H1 (cell line): ENCODE data around the gene SYT17. TPM values are rescaled to one million over a fixed set of nuclear protein-coding genes. Genes with fewer than 3 reads are reported as not detected.

Experiments
- CTCF ChIA-PET: fragments of 300-600 bp; sonication (Branson Sonifier 250); formaldehyde crosslinking; loops from one replicate; lab custom pipeline; 2021; ENCODE audit not compliant: partially characterized antibody; lab: Charles Lee
- POLR2A ChIA-PET: fragments of 300-600 bp; sonication (Branson Sonifier 250); formaldehyde crosslinking; loops from one replicate; lab custom pipeline; 2021; ENCODE audit warnings: inconsistent platforms; ENCODE audit not compliant: partially characterized antibody; lab: Charles Lee
- DNase-seq, 2 experiments: peaks; one replicate each; pipeline versions ENCODE4 v3.0.0 to v3.0.0-alpha.2; 2010 to 2022; ENCODE audit warnings: low spot score in 2 of 2, low read depth in 1 of 2, mixed read lengths in 1 of 2
- FAIRE-seq: peaks from 2 replicates; lab custom pipeline; 2011; peaks lifted over from hg19 to GRCh38; lab: Jason Lieb, UNC
- H2AFZ ChIP-seq: 2 replicates; pipeline ENCODE4 v1.8.1; 2012; ENCODE audit warnings: low read length, inconsistent platforms
- H2AK5ac ChIP-seq: 2 replicates; pipeline ENCODE4 v1.6.1; 2013; ENCODE audit warnings: low read depth, low read length
- H2BK120ac ChIP-seq: replicated peaks from 2 replicates; pipeline ENCODE3; 2013; ENCODE audit warnings: low read depth, low read length, inconsistent platforms
- H2BK12ac ChIP-seq: 2 replicates; pipeline ENCODE4 v1.6.1; 2013; ENCODE audit warnings: low read depth, low read length
- H2BK15ac ChIP-seq: 2 replicates; pipeline ENCODE4 v1.6.1; 2013; ENCODE audit warnings: low read length
- H2BK20ac ChIP-seq: 2 replicates; pipeline ENCODE4 v1.6.1; 2013; ENCODE audit warnings: low read length
- H2BK5ac ChIP-seq: 2 replicates; pipeline ENCODE4 v1.6.1; 2013; ENCODE audit warnings: low read depth, low read length
- H3K14ac ChIP-seq: 2 replicates; pipeline ENCODE4 v1.6.1; 2013; ENCODE audit warnings: inconsistent platforms; ENCODE audit not compliant: insufficient read length
- H3K18ac ChIP-seq: 2 replicates; pipeline ENCODE4 v1.6.1; 2013; ENCODE audit warnings: low read length; ENCODE audit errors: extremely low read depth
- H3K23ac ChIP-seq: 2 replicates; pipeline ENCODE4 v1.6.1; 2013; ENCODE audit warnings: inconsistent platforms; ENCODE audit not compliant: insufficient read length
- H3K23me2 ChIP-seq: 2 replicates; pipeline ENCODE4 v1.6.1; 2013; ENCODE audit warnings: low read depth, low read length
- H3K27ac ChIP-seq: 2 replicates; pipeline ENCODE4 v1.6.1; 2011; ENCODE audit warnings: low read depth, low read length, inconsistent platforms
- H3K27me3 ChIP-seq, 4 experiments: replicated peaks in 1 of 4; 1 replicate in 1 of 4; 2 replicates in 3 of 4; pipeline versions ENCODE4 v1.6.1 to v1.8.1; 2011 to 2013; ENCODE audit warnings: low read length in 3 of 4, mild to moderate bottlenecking in 3 of 4, inconsistent platforms in 2 of 4, mixed read lengths in 2 of 4, moderate library complexity in 1 of 4; ENCODE audit not compliant: control insufficient read depth in 3 of 4, insufficient read depth in 3 of 4; ENCODE audit errors: extremely low read depth in 1 of 4
- H3K36me3 ChIP-seq, 4 experiments: 2 replicates each; pipeline versions ENCODE4 v1.6.1 to v1.8.1; 2011 to 2013; ENCODE audit warnings: mild to moderate bottlenecking in 4 of 4, low read length in 3 of 4, moderate library complexity in 2 of 4, control low read depth in 1 of 4, inconsistent platforms in 1 of 4; ENCODE audit not compliant: insufficient read depth in 4 of 4, control insufficient read depth in 2 of 4
- H3K4ac ChIP-seq: replicated peaks from 2 replicates; pipeline ENCODE3; 2013; ENCODE audit warnings: low read length, low read depth, mixed read lengths, inconsistent platforms; ENCODE audit not compliant: insufficient read length
- H3K4me1 ChIP-seq, 4 experiments: replicated peaks in 1 of 4; 1 replicate in 1 of 4; 2 replicates in 3 of 4; pipeline versions ENCODE4 v1.6.1 to v1.8.1; 2011 to 2013; ENCODE audit warnings: low read length in 3 of 4, inconsistent platforms in 2 of 4, mixed read lengths in 1 of 4; ENCODE audit not compliant: insufficient read depth in 4 of 4, control insufficient read depth in 3 of 4
- H3K4me2 ChIP-seq, 2 experiments: 2 replicates each; pipeline versions ENCODE4 v1.6.1 to v1.8.1; 2011 to 2013; ENCODE audit warnings: low read depth in 2 of 2, low read length in 2 of 2, control low read depth in 1 of 2, inconsistent platforms in 1 of 2, mild to moderate bottlenecking in 1 of 2; ENCODE audit not compliant: insufficient read depth in 1 of 2
- H3K4me3 ChIP-seq, 4 experiments: fragments of 200-600, 300-600 bp in 1 of 4; sonication (generic), shearing (Covaris generic), sonication (Bioruptor Twin) in 1 of 4; 2 replicates each; pipeline versions ENCODE4 v1.5.1 to v1.8.1; 2011 to 2016; ENCODE audit warnings: low read length in 4 of 4, low read depth in 3 of 4, control low read depth in 2 of 4, inconsistent platforms in 2 of 4, mild to moderate bottlenecking in 2 of 4, mixed read lengths in 1 of 4, moderate library complexity in 1 of 4; ENCODE audit not compliant: insufficient read depth in 2 of 4; ENCODE audit errors: extremely low read depth in 1 of 4
- H3K56ac ChIP-seq: replicated peaks from 2 replicates; pipeline ENCODE3; 2013; ENCODE audit warnings: low read depth, mild to moderate bottlenecking, mixed read lengths, low read length, inconsistent platforms; ENCODE audit not compliant: insufficient read length
- H3K79me1 ChIP-seq: 2 replicates; pipeline ENCODE4 v1.6.1; 2013; ENCODE audit warnings: low read depth, low read length, control low read depth
- H3K79me2 ChIP-seq, 2 experiments: 2 replicates each; pipeline versions ENCODE4 v1.6.1 to v1.8.1; 2012 to 2013; ENCODE audit warnings: low read length in 2 of 2, mild to moderate bottlenecking in 2 of 2, inconsistent platforms in 1 of 2; ENCODE audit not compliant: insufficient read depth in 2 of 2, control insufficient read depth in 1 of 2
- H3K9ac ChIP-seq, 4 experiments: replicated peaks in 1 of 4; 1 replicate in 1 of 4; 2 replicates in 3 of 4; pipeline versions ENCODE4 v1.6.1 to v1.8.1; 2011 to 2013; ENCODE audit warnings: low read depth in 3 of 4, low read length in 3 of 4, control low read depth in 2 of 4, mild to moderate bottlenecking in 2 of 4, moderate library complexity in 2 of 4, inconsistent platforms in 1 of 4; ENCODE audit errors: extremely low read depth in 1 of 4
- H3K9me3 ChIP-seq, 2 experiments: 2 replicates each; pipeline versions ENCODE4 v1.6.1 to v1.8.1; 2012 to 2013; ENCODE audit warnings: mild to moderate bottlenecking in 2 of 2, moderate library complexity in 2 of 2, control low read depth in 1 of 2, inconsistent platforms in 1 of 2, low read depth in 1 of 2, low read length in 1 of 2, mixed read lengths in 1 of 2; ENCODE audit not compliant: insufficient read depth in 2 of 2
- H4K20me1 ChIP-seq, 2 experiments: replicated peaks in 1 of 2; 2 replicates each; pipeline versions ENCODE3 to v1.8.1; 2011 to 2013; ENCODE audit warnings: inconsistent platforms in 2 of 2, low read length in 2 of 2, mild to moderate bottlenecking in 1 of 2; ENCODE audit not compliant: insufficient read depth in 2 of 2, control insufficient read depth in 1 of 2
- H4K5ac ChIP-seq: 2 replicates; pipeline ENCODE4 v1.6.1; 2013; ENCODE audit warnings: low read length, low read depth, mixed read lengths, inconsistent platforms; ENCODE audit not compliant: insufficient read length
- H4K8ac ChIP-seq: 2 replicates; pipeline ENCODE4 v1.8.0; 2013; ENCODE audit warnings: mild to moderate bottlenecking, moderate library complexity, low read length, inconsistent platforms; ENCODE audit not compliant: insufficient read depth; ENCODE audit errors: extremely low read depth
- H4K91ac ChIP-seq: replicated peaks from 2 replicates; pipeline ENCODE3; 2013; ENCODE audit warnings: low read length, mixed read lengths, inconsistent platforms; ENCODE audit not compliant: insufficient read length
- BACH1 ChIP-seq: IDR thresholded peaks from 2 replicates; pipeline ENCODE4 v1.6.1; 2012; ENCODE audit warnings: low read length, improper control_type of control experiment
- EZH2 ChIP-seq: fragments of 200-600 bp; sonication (generic); IDR thresholded peaks from 2 replicates; pipeline ENCODE4 v1.7.1; 2012; ENCODE audit warnings: low read depth, mild to moderate bottlenecking, moderate library complexity, low read length, inconsistent platforms; ENCODE audit not compliant: severe bottlenecking
- MAFK ChIP-seq: IDR thresholded peaks from 2 replicates; pipeline ENCODE4 v1.6.1; 2012; ENCODE audit warnings: low read depth, mild to moderate bottlenecking, improper control_type of control experiment, low read length
- WGBS, 2 experiments: shearing (Covaris generic) in 1 of 2; methylation state at CpG; one replicate each; pipeline versions ENCODE4 v1.1.6 to v1.1.7; 2013 to 2015; ENCODE audit warnings: low lambda C conversion rate in 2 of 2, mixed read lengths in 2 of 2, inconsistent platforms in 1 of 2, low coverage in 1 of 2, missing lambda C conversion rate in 1 of 2; ENCODE audit not compliant: insufficient replicate concordance in 2 of 2, insufficient coverage in 1 of 2, insufficient read length in 1 of 2; ENCODE audit errors: extremely low coverage in 1 of 2, missing lambda C conversion rate in 1 of 2; 5-methylcytosine and 5-hydroxymethylcytosine counted together
- polyA plus RNA-seq, 7 experiments: library from polyadenylated mRNA; depleted of rRNA in 3 of 7; stranded (reverse) in 5 of 7; unstranded in 2 of 7; fragments of >200 nt in 5 of 7; fragments of 200-250 nt in 2 of 7; gene quantifications; 1 replicate in 5 of 7; 2 replicates in 1 of 7; 4 replicates in 1 of 7; pipeline versions ENCODE4 v1.2.1 to v1.2.3, GENCODE V29; 2011 to 2013; ENCODE audit warnings: missing spikeins in 2 of 7, mixed read lengths in 2 of 7
- total RNA-seq: library from RNA; stranded (reverse); fragmentation: NEBNext Ultra II Directional; extraction: Animal tissue kit (Norgen Biotek cat#: 25700); gene quantifications from 2 replicates; pipeline ENCODE4 v1.2.1, GENCODE V29; 2021

The SYT17 gene
- total and polyA plus RNA-seq, 2 of the 8 experiments (the other 6 are each of a cell fraction or from before 2014, with no cell fraction given): 5.8 to 18.1 TPM

- no peak overlapping the region for H2BK12ac ChIP-seq
- no peaks in the 10 kb centered on the region for H3K36me3 ChIP-seq
- no peaks in the 10 kb centered on the region for H3K27me3 ChIP-seq
- no peak overlapping the region for H2AK5ac ChIP-seq
- TF ChIP-seq MAFK (peak; percentile 92), BACH1 (peak; percentile 78), EZH2 (no peak)
- TF ChIP-seq, all 59 proteins: peak for 2
- DNase-seq (no peak), FAIRE-seq (no peak)
- ChIA-PET CTCF (no interaction called here), POLR2A (no interaction called here)
- no peak overlapping the region for H2BK15ac ChIP-seq
- no peak overlapping the region for H2BK20ac ChIP-seq
- H3K23ac ChIP-seq: no peak overlapping the region
- H3K79me1 ChIP-seq: no peaks in the 10 kb centered on the region
- no peak overlapping the region for H3K4me2 ChIP-seq
- no peak overlapping the region for H3K18ac ChIP-seq
- H2BK120ac ChIP-seq: no peak overlapping the region
- no peaks in the 10 kb centered on the region for H4K20me1 ChIP-seq
- H3K14ac ChIP-seq: no peak overlapping the region
- no peak overlapping the region for H4K5ac ChIP-seq
- peaks cover 0 to 5% of the 10 kb centered on the region in 2 experiments; a peak in 2 of 4 replicates for H3K9me3 ChIP-seq
- no peak overlapping the region for H4K8ac ChIP-seq
- no peak overlapping the region for H3K4ac ChIP-seq
- H3K56ac ChIP-seq: no peak overlapping the region
- H3K23me2 ChIP-seq: no peaks in the 10 kb centered on the region
- H3K79me2 ChIP-seq: no peaks in the 10 kb centered on the region
- no peak overlapping the region for H3K27ac ChIP-seq
- H3K4me1 ChIP-seq: no peaks in the 10 kb centered on the region
- 95% methylated on average over 4 of the region's 4 CpGs; no CpG with 5 or more reads in 1 of the 2 experiments for WGBS, 2 experiments
- no peak overlapping the region for H2BK5ac ChIP-seq
- no peak overlapping the region for H2AFZ ChIP-seq
- no peak overlapping the region for H3K4me3 ChIP-seq
- no peak overlapping the region for H3K9ac ChIP-seq
- H4K91ac ChIP-seq: no peak overlapping the region
Observed at GRCh38 chr16:19264123-19264673, 96.2 kb downstream of the SYT17 start.
